Caki2 (cell line): ENCODE data around the gene ST6GALNAC3. TPM values are rescaled to one million over a fixed set of nuclear protein-coding genes. Genes with fewer than 3 reads are reported as not detected.

Experiments used
- DNase-seq: peaks from one replicate; pipeline ENCODE4 v3.0.0-alpha.2; 2015; ENCODE audit warnings: low read depth
- in situ Hi-C: cut with HindIII; loops from 2 replicates; pipeline ENCODE4 v1.10.0; 2016; ENCODE audit warnings: low sequenced_read_pairs, low pct_unique_long_range_greater_than_20kb, mixed read lengths
- total RNA-seq: library from RNA; depleted of rRNA; stranded (reverse); fragments of >200 nt; shearing (Covaris generic); gene quantifications from 2 replicates; pipeline ENCODE4 v1.2.3, GENCODE V29; 2014; ENCODE audit warnings: low replicate concordance

The ST6GALNAC3 gene
- total RNA-seq, 1 experiment from 2014 or later, result 0.81 TPM

- in situ Hi-C loops, result no loop called here
- no peak for DNase-seq
These were observed 179.8 kb downstream of the ST6GALNAC3 start for GRCh38 chr1:76254104-76255030.

- in situ Hi-C loops, result no loop called here
- no peak for DNase-seq
These were observed 182.0 kb downstream of the ST6GALNAC3 start for GRCh38 chr1:76256289-76257223.

DNA sequence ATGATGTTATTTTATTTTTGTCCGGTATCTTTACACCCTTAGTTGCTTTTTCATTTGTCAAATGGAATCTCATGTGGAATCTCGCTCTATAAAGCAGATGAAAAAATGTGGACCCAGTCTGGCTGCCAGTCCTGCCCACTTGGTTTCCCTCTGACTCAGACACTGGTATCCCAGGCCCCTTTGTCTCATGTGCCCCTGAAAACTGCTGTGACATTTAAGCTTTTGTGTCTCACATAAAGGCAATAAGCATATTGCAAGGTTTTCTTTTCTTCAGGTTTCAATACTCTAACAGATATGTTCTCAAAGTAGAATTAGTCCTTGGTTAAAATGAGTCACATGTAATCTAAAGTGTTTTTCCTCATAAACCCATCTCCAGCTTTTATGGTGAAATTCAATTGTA lies 183.3 kb downstream of the ST6GALNAC3 start:
- in situ Hi-C loops, result no loop called here

GRCh38 chr1:76259270-76259669 lies 184.7 kb downstream of the ST6GALNAC3 start:
- in situ Hi-C loops, result no loop called here
- no peak for DNase-seq

More for the DNA sequence above, 183.3 kb downstream of the ST6GALNAC3 start:
- no peak for DNase-seq

DNA sequence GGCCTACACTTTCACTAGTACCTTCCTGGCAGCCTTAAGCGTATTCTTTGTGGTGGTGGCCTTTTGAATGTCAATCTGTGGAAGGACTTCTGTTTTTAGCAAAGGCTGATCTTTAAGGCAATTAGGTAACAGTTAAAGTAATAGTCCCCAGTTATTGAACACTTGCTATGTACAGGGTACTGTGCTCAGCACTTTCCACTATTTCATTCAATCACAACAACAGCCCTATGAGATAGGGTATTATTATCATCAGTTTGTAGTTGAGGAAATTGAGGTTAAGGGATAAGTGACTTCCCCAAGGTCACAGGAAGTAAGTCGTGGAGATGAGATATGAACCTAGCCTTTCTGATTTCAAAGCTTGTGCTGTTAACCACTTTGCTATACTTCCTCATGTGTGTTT lies 185.7 kb downstream of the ST6GALNAC3 start:
- in situ Hi-C loops, result no loop called here
- no peak for DNase-seq

GRCh38 chr1:76262601-76263000 lies 188.1 kb downstream of the ST6GALNAC3 start:
- in situ Hi-C loops, result no loop called here
- no peak for DNase-seq

- in situ Hi-C loops, result no loop called here
- DNase-seq, result no peak
These were observed 190.1 kb downstream of the ST6GALNAC3 start for GRCh38 chr1:76264642-76265041.

DNA sequence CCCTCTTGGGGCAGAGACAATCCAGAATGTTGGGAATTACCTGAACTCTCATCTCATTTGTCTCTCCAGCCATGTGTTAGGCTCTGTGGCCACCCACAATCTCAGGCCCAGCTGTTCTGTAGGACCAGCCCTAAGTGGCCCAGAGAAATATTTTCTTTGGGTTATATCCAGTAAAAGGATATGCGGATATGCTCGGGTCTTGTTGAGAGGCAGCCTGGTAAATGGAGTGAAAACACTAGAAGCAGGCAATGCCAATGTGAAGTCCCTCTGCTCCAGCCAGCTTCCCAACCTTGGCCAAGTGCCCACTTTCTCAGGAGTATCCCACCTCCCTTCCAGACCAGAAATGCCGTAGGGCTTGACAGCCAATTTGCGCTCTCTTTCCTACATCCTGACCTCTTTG lies 192.2 kb downstream of the ST6GALNAC3 start:
- in situ Hi-C loops, result no loop called here
- DNase-seq, result no peak

- DNase-seq, result no peak
- in situ Hi-C loops, result no loop called here
These were observed 193.1 kb downstream of the ST6GALNAC3 start for GRCh38 chr1:76267631-76268030.

- DNase-seq, result no peak
- in situ Hi-C loops, result no loop called here
These were observed 193.8 kb downstream of the ST6GALNAC3 start for GRCh38 chr1:76268341-76268740.

DNA sequence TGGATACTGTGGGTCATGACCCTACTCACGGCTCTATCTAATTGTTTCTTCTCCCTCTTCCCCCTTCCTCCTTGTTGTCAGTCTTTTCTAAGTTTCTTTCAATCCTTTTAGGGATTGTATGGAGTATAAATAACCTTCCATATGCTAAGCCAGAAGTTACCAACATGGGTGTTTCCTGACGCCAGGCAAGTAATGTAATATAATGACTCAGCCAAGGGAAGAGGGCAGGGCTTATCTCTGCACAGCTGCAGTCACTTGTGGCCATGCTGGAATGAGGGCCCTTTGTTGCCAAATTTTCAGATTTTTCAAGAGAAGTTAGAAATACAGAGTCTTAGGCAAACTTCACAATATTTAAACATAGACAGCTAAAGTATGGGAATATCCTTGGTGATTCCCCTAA lies 194.6 kb downstream of the ST6GALNAC3 start:
- DNase-seq, result no peak
- in situ Hi-C loops, result no loop called here

DNA sequence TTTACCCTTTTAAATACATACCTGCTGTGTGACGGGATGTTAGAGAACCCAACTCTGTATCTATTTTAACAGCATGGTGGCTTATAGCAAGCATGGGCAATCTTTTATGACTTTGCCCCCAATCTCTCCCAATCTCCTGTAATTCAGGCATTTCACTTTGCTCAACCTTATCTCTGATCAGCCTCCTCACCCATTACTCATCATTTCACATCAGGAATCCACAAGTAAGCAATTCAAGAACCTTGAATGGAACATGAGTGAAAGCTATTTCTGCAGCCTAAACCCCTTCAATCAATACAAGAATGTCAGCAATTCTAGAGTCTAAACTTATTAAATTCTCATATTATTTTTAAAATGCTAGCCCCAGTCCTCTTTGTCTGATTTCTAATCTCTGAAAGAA lies 199.8 kb downstream of the ST6GALNAC3 start:
- in situ Hi-C loops, result no loop called here
- DNase-seq, result no peak

DNA sequence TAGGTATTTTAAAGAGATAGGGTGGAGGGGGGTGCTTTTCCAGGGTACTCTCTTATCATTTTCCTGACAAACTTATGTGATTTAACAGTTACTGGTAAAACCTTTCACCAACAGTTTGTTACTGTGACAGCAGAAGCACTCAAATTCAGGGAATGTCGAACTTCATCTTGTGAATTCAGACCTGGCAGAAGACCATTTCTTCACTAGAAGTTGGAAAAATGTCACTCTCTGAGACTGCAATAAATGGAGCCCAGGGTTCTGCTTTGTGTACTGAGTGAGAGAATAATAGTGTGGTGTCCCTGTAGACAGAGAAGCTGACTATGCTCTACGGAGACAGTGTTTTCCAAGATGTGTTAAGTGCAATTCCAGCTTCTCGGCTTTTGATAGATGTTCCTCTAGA lies 200.2 kb downstream of the ST6GALNAC3 start:
- no peak for DNase-seq
- in situ Hi-C loops, result no loop called here

- in situ Hi-C loops, result no loop called here
- DNase-seq, result no peak
These were observed 204.2 kb downstream of the ST6GALNAC3 start for GRCh38 chr1:76278711-76279100.

DNA sequence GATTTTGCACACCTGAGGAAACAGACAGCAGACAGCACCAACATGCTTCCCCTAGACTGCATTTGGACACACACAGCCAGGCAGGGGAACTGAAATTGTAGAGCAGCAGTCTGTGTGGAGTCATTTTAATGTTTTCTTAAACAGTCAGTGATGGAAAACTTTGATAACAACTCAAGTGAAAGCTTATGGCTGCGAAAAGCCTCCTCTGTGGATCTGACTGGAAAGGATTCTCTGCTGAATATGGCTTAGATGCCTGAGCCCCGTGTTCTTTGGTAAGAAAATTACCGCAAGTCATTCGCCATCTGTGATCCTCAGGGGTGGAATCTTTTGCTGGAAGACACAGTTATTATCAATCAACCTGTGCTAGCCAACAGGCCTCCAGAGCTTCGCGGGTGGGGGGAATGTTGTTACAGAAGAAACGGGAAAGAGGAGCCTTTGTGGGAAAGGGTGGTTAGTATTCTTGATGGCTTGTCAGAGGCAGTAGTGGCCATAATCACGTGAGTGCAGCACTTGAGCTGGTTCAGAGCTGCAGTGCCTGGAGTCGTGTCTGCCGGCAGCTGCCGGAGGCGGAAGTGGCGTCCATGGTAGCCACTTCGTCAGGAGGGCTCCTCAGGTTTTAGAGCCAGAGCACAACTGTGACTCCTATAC lies 204.7 kb downstream of the ST6GALNAC3 start:
- DNase-seq, result no peak
- in situ Hi-C loops, result no loop called here

DNA sequence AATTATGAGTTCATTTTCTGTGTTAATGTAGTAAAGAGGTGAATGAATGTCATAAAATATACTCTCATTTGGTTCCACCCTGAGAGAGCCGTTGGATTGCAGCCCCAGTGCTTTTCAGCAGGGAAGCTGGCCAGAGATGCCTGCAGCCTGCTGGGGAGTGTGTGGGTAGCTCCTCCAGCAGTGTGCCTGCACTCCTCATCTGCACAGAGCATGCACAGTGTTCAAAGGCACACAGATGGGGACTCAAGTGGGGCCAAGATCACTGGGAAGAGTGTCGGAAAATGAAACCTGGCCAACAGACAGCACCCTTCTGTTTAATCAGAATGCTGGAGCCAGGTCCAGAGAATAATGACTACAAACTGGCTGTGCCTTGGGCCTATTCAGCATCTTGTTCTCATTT lies 206.8 kb downstream of the ST6GALNAC3 start:
- DNase-seq, result no peak
- in situ Hi-C loops, result no loop called here

GRCh38 chr1:76284842-76285241 lies 210.3 kb downstream of the ST6GALNAC3 start:
- in situ Hi-C loops, result no loop called here

GRCh38 chr1:76285578-76286135 lies 211.1 kb downstream of the ST6GALNAC3 start:
- in situ Hi-C loops, result no loop called here
- DNase-seq, result no peak

More at GRCh38 chr1:76284842-76285241, 210.3 kb downstream of the ST6GALNAC3 start:
- DNase-seq, result no peak
